Activated T-cell treated with anti-CD3 and anti-CD28 coated beads, Interleukin-2, amount 50 U/mL, for 72 hours (primary cell): ENCODE measurements around the gene MUC2. TPM values are rescaled to one million over a fixed set of nuclear protein-coding genes. Genes with fewer than 3 reads are reported as not detected.

ENCODE experiments used
- ATAC-seq, 2 donors: fragments of 150-1000 bp; cut with Tn5 transposase; replicated peaks in 1 of 2; 2 replicates each; pipeline ENCODE4 v1.10.0; 2021; ENCODE audit warnings: moderate library complexity in 2 of 2, mild to moderate bottlenecking in 1 of 2
- DNase-seq, 2 donors: peaks; one replicate each; pipeline ENCODE4 v3.0.0; 2021 to 2022; ENCODE audit warnings: mixed read lengths in 1 of 2
- H3K27ac Mint-ChIP-seq: one replicate; pipeline ENCODE4 v1.8.0; 2022; ENCODE audit warnings: mild to moderate bottlenecking, moderate library complexity, mixed read lengths
- H3K27me3 Mint-ChIP-seq: one replicate; pipeline ENCODE4 v1.8.0; 2022; ENCODE audit warnings: low read depth, mixed read lengths
- H3K36me3 Mint-ChIP-seq, 2 donors: one replicate each; pipeline ENCODE4 v1.8.0; 2022; ENCODE audit warnings: mixed read lengths in 2 of 2, mild to moderate bottlenecking in 1 of 2; ENCODE audit not compliant: insufficient read depth in 2 of 2
- H3K4me1 Mint-ChIP-seq: one replicate; pipeline ENCODE4 v1.8.0; 2022; ENCODE audit warnings: low read depth, mixed read lengths
- H3K4me3 Mint-ChIP-seq, 2 donors: one replicate each; pipeline ENCODE4 v1.8.0; 2022; ENCODE audit warnings: mild to moderate bottlenecking in 2 of 2, mixed read lengths in 2 of 2, moderate library complexity in 2 of 2
- H3K9me3 Mint-ChIP-seq, 2 donors: one replicate each; pipeline ENCODE4 v1.8.0; 2022; ENCODE audit warnings: mixed read lengths in 2 of 2
- total RNA-seq, 2 donors: library from RNA; stranded (reverse); gene quantifications; one replicate each; pipeline ENCODE4 v1.2.3, GENCODE V29; 2022

The MUC2 gene
- total RNA-seq, 2 donors from 2014 or later, result not detected

DNA sequence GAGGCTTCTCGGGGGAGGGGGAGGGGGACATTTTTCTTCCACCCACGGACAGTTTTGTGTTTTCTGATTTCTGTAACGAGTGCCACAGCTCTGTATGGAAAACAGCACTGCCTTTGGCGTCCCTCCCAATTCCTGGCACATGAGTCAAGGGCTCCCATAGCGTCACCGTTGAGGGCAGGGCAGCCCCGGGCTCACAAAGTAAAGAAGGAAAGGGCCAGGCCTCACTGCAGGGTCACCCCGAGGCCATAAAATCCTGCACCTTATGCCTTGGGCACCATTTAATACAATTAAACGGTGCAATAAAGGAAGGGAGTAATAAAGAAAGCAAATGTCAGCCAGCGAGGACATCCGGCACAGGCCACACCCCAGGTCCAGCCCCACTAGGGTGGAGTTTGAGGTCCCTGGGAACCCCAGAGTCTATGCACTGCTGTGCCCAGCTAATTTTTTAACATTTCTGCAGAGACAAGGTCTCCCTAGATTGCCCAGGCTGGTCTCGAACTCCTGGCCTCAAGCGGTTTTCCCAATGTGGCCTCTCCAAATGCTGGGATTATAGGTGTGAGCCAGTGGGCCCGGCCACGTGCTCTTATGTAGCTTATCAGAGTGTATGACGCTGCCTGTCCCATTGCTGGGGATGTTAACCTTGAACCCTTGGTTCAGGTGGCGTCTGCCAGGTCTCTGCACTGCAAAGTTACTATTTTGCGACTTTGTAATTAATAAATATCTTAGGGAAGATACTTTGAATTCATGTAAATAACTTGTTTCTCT, 13.6 kb upstream of the MUC2 start:
- ATAC-seq, result no peak
- no peaks in the 10 kb centered on the region for H3K36me3 Mint-ChIP-seq
- H3K27ac Mint-ChIP-seq, result no peak overlapping the region
- H3K4me1 Mint-ChIP-seq, result peaks cover 18% of the 10 kb centered on the region
- DNase-seq, result no peak
- H3K4me3 Mint-ChIP-seq, result no peak overlapping the region
- peaks cover 7% of the 10 kb centered on the region for H3K27me3 Mint-ChIP-seq
- peaks cover 0 to 4% of the 10 kb centered on the region in 2 donors for H3K9me3 Mint-ChIP-seq

GRCh38 chr11:1062075-1062820, 12.4 kb upstream of the MUC2 start:
- DNase-seq (no peak), ATAC-seq (no peak)
- Mint-ChIP-seq H3K27ac (no peak overlapping the region), H3K27me3 (peaks cover 7% of the 10 kb centered on the region), H3K9me3 (peaks cover 0 to 4% of the 10 kb centered on the region in 2 donors), H3K36me3 (no peaks in the 10 kb centered on the region), H3K4me1 (peaks cover 18% of the 10 kb centered on the region), H3K4me3 (no peak overlapping the region)

DNA sequence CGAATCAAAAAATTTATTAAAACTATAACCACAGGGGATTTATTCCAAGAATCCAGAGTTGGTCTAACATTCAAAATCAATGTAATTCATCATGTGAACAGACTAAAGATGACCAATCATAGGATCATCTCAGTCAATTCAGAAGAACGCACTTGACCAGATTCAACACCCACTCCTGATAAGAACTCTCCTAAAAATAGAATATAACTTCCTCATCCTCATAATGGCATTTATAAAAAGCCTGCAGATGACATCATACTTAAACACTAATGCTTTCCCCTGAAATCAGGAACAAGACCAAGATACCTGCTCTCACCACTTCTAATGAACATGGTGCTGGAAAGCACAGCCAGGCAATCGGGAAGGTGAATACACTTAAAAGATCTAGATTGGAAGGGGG, 10.5 kb upstream of the MUC2 start:
- DNase-seq (no peak), ATAC-seq (no peak)
- Mint-ChIP-seq H3K4me3 (no peak overlapping the region), H3K36me3 (no peaks in the 10 kb centered on the region), H3K27ac (no peak overlapping the region), H3K9me3 (peaks cover 0 to 4% of the 10 kb centered on the region in 2 donors), H3K27me3 (peaks cover 16% of the 10 kb centered on the region), H3K4me1 (peaks cover 18% of the 10 kb centered on the region)

- DNase-seq (no peak), ATAC-seq (no peak)
- Mint-ChIP-seq H3K4me1 (peaks cover 13% of the 10 kb centered on the region), H3K27me3 (peaks cover 22% of the 10 kb centered on the region), H3K36me3 (no peaks in the 10 kb centered on the region), H3K4me3 (no peak overlapping the region), H3K9me3 (no peaks in the 10 kb centered on the region), H3K27ac (no peak overlapping the region)
Measured at GRCh38 chr11:1067812-1068496, 6.7 kb upstream of the MUC2 start.

DNA sequence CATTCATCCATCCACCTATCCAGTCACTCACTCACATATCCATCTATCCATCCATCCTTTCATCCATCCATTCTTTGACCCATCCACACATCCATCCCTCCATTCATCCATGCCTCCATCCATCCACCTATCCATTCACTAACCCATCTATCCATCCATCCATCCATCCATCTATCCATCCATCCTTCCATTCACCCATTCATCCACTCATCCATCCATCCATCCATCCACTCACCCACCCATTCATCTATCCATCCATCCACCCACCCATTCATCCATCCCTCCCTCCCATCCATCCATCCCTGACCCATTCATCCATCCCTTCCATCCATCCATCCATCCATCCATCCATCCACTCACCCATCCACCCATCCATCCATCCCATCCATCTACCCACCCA, 4.9 kb upstream of the MUC2 start:
- Mint-ChIP-seq H3K27me3 (peaks cover 22% of the 10 kb centered on the region), H3K36me3 (no peaks in the 10 kb centered on the region), H3K4me3 (no peak overlapping the region), H3K9me3 (no peaks in the 10 kb centered on the region), H3K27ac (no peak overlapping the region), H3K4me1 (no peaks in the 10 kb centered on the region)
- DNase-seq (no peak), ATAC-seq (no peak)

DNA sequence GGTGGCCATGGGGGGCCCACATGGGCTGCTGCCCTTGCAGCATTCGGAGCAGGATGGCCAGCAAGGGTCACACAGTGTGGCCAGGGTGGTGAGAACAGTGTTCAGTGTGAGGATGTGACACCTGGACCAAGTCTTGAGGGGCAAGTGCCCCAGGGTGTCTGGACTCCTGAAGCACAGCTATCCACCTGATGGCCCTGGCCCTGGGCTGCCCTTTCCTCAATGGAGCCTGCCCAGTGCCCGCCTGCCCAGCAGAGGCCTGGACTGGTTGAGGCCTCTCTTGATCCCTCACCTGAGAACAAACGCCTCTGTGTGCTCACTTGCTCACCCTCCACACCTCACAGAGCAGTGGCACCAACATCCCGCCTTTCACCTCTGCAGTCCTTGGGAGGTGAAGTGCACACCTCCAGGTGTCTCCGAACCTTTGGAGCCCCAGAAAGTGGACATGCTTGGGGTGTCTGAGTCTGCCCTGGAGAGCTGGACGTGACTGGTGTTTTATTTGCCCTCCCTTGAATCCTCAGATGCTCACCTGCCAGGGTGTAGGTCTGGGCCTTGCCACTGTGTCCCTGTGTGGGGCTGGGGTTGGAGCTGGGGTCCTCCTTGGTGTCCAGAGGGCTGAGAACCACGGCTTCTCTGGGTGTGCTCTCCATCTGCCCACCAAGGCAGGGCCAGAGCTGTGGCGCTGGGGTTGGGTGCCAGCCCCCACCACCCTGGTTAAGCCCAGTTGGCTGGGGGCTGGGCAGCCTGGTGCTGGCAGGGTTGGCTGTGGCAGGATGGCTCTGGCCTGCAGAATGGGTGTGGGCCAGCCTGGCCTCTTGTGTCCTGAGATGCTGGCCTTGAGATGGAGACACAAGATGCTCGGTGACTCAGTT, 3.8 kb upstream of the MUC2 start:
- DNase-seq (no peak), ATAC-seq (no peak)
- Mint-ChIP-seq H3K4me3 (no peak overlapping the region), H3K27me3 (peaks cover 17% of the 10 kb centered on the region), H3K36me3 (no peaks in the 10 kb centered on the region), H3K4me1 (no peaks in the 10 kb centered on the region), H3K27ac (no peak overlapping the region), H3K9me3 (no peaks in the 10 kb centered on the region)

GRCh38 chr11:1071571-1072115, 3.0 kb upstream of the MUC2 start:
- H3K9me3 Mint-ChIP-seq, result no peaks in the 10 kb centered on the region
- H3K27ac Mint-ChIP-seq, result no peak overlapping the region
- DNase-seq (no peak), ATAC-seq (no peak)
- no peaks in the 10 kb centered on the region for H3K36me3 Mint-ChIP-seq
- H3K4me3 Mint-ChIP-seq, result no peak overlapping the region
- peaks cover 15% of the 10 kb centered on the region for H3K27me3 Mint-ChIP-seq
- no peaks in the 10 kb centered on the region for H3K4me1 Mint-ChIP-seq

- DNase-seq, result no peak
Measured at GRCh38 chr11:1072116-1072820, 2.4 kb upstream of the MUC2 start.

DNA sequence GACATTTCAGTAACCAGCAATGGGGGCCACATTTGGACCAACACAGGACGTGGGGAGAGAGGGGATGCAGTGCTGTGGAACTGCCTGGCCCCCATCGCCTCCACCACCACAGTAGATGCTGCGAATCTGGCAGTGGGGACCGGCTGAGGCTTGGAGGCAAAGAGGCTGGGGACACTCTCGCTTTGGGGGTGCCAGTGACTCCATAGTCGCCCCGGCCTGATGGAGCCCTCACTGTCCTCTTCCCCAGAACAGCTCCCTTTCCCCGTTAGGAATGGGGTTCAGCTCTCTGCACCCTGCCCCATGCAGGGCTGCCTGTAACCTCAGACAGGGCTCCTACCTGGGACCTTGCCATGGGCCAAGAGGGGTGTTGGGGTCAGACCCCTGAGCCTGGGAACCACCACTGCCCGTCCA, 1.8 kb upstream of the MUC2 start:
- no peak overlapping the region for H3K27ac Mint-ChIP-seq
- no peak for ATAC-seq
- H3K36me3 Mint-ChIP-seq, result no peaks in the 10 kb centered on the region
- no peak for DNase-seq
- H3K9me3 Mint-ChIP-seq, result no peaks in the 10 kb centered on the region
- H3K4me3 Mint-ChIP-seq, result no peak overlapping the region
- H3K27me3 Mint-ChIP-seq, result peaks cover 11% of the 10 kb centered on the region
- H3K4me1 Mint-ChIP-seq, result no peaks in the 10 kb centered on the region

More at GRCh38 chr11:1072116-1072820, 2.4 kb upstream of the MUC2 start:
- Mint-ChIP-seq H3K4me1 (no peaks in the 10 kb centered on the region), H3K36me3 (no peaks in the 10 kb centered on the region), H3K9me3 (no peaks in the 10 kb centered on the region), H3K27ac (no peak overlapping the region), H3K4me3 (no peak overlapping the region), H3K27me3 (peaks cover 15% of the 10 kb centered on the region)
- no peak for ATAC-seq

GRCh38 chr11:1073261-1073724, 1.4 kb upstream of the MUC2 start:
- H3K27ac Mint-ChIP-seq, result no peak overlapping the region
- no peak overlapping the region for H3K4me3 Mint-ChIP-seq
- no peaks in the 10 kb centered on the region for H3K9me3 Mint-ChIP-seq
- peaks cover 6% of the 10 kb centered on the region for H3K27me3 Mint-ChIP-seq
- H3K4me1 Mint-ChIP-seq, result no peaks in the 10 kb centered on the region
- DNase-seq (no peak), ATAC-seq (no peak)
- H3K36me3 Mint-ChIP-seq, result no peaks in the 10 kb centered on the region

DNA sequence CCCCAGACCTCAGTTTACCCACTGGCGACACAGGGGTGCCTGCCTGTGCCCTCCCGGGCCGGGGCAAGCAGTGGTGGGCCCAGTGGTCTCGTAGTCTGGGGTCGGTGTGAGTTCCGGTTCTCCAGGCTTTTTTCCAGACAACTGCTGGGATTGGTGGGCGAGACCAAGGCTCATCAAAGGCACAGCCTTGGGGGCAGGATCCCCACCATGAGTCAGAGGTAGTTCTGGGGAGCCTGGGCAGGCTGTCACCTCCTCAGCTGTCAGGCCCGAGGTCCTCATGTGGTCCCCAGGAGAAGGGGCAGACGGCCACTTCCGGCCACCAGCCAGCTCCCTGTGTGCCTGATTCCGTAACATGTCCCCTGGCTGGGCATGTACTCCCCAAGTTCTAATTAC, 827 bp upstream of the MUC2 start:
- ATAC-seq, result no peak
- Mint-ChIP-seq H3K27me3 (peaks cover 6% of the 10 kb centered on the region), H3K9me3 (no peaks in the 10 kb centered on the region), H3K36me3 (no peaks in the 10 kb centered on the region), H3K27ac (no peak overlapping the region), H3K4me3 (no peak overlapping the region), H3K4me1 (no peaks in the 10 kb centered on the region)
- DNase-seq, result no peak

DNA sequence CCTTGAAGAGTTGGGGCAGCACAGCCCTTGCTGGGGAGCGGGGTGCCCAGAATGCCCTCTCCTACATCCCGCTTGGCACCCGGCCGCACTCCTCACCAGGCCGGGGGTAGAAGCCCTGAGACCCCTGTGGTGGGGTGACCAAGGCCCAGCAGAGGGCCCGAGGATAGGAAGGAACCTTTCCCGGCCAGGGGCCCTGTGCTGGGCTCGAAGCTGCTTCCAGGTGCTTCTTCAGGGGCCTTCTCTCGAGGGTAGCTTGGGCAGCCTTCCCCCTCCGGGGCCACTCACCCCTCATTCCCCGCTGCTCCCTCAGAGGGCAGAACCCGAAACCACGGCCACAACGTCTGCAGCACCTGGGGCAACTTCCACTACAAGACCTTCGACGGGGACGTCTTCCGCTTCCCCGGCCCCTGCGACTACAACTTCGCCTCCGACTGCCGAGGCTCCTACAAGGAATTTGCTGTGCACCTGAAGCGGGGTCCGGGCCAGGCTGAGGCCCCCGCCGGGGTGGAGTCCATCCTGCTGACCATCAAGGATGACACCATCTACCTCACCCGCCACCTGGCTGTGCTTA, 752 bp downstream of the MUC2 start:
- H3K27ac Mint-ChIP-seq, result no peak overlapping the region
- no peak overlapping the region for H3K4me3 Mint-ChIP-seq
- no peaks in the 10 kb centered on the region for H3K36me3 Mint-ChIP-seq
- H3K27me3 Mint-ChIP-seq, result no peaks in the 10 kb centered on the region
- no peaks in the 10 kb centered on the region for H3K9me3 Mint-ChIP-seq
- H3K4me1 Mint-ChIP-seq, result no peaks in the 10 kb centered on the region
- DNase-seq (no peak), ATAC-seq (no peak)
